Stimulated activated CD4-positive, alpha-beta T cell treated with anti-CD3 and anti-CD28 coated beads, TNF-alpha, amount 100 ng/mL, for 1 hour (primary cell): ENCODE results near the gene TRIP10.
"Not testable (repeated sequence)": the region's sequence is repeated elsewhere in the genome, so short reads cannot be mapped to it uniquely, and the experiment has no call there.

Experiments
- DNase-seq, 3 donors: peaks; one replicate each; pipeline ENCODE4 v3.0.0-alpha.2; 2020; ENCODE audit warnings: low read depth in 3 of 3, low spot score in 1 of 3

TRIP10 gene, protein sequence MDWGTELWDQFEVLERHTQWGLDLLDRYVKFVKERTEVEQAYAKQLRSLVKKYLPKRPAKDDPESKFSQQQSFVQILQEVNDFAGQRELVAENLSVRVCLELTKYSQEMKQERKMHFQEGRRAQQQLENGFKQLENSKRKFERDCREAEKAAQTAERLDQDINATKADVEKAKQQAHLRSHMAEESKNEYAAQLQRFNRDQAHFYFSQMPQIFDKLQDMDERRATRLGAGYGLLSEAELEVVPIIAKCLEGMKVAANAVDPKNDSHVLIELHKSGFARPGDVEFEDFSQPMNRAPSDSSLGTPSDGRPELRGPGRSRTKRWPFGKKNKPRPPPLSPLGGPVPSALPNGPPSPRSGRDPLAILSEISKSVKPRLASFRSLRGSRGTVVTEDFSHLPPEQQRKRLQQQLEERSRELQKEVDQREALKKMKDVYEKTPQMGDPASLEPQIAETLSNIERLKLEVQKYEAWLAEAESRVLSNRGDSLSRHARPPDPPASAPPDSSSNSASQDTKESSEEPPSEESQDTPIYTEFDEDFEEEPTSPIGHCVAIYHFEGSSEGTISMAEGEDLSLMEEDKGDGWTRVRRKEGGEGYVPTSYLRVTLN

DNA sequence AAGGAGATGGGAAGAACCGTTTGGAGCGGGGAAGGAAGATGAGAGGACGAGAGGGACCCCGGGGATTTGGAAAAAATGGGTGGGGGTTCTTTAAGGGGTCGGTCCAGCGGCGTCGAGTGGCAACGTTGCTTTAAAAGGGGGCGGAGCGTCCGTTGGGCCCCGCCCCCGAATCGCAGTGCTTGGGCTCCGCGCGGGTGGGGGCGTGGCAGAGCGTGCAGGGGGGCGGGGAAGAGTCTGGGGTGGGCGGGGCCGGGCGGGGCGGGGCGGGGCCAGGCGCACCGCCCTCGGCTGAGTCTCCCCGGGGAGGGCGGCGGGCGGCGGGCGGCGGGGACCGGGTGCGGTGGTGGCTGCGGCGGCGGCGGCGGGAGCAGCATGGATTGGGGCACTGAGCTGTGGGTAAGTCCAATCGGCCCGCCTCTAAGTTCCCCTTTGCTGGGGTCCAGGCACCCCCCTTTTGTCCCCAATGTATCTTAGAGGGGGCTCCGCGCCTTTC is at the start of gene TRIP10:
TRIP10 (plus strand) TSS at position 291 of the 493 bp plus-strand sequence; CDS start at position 373, 82 bp downstream.
- peak; percentile 56 to 78 (median 77) for DNase-seq

DNA sequence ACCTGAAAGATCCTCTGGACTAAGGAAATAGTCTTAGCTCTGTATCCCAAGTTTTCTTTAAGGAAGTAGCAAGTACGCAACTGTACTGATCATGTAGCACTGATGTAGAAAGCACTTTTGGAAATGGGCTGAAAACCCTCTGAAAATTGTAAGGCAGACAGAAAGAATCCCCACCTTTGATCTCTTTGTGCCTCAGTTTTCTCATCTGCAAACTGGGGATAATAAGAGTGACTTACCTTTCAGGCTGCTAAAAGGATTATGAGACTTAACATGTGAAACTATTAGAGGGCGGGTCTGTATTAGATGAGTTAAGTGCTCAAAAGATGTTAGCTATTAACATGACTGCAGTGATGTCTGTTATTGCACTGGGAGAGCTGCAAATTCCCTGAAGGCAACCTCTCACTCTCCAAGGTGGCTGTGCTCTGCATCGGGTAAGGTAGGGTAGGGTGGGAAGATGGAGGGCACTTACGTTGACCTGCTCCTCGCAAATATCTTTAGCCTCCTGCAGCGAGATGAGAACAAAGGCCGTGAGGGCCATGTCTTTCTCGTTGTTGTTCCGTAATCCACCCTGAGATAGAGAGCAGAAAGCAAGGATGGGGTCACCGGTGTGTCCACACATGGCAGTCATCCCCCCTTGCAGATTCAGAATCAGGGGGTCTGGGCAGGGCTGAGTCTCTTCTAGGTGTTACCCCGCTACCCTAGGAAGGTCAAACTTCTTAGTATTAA is 49.2 kb upstream of the TRIP10 start:
- no peak for DNase-seq

DNA sequence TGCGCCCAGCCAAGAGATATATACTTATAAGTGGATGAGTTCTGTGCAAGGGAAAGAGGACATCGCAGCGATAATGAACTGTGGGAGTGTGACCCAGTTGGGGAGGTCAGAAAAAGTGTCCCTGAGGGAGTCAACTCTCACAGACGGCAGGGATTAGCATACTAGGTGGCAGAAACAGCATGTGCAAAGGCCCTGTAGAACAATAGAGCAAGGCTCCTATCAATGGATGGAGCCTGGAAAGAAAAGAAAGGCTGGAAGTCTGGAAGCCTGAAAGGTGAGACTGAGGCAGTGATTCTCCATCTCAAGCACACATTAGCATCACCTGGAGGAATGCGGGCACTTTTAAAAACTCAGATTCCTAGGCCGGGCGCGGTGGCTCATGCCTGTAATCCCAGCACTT is 48.1 kb upstream of the TRIP10 start:
- no peak for DNase-seq

DNA sequence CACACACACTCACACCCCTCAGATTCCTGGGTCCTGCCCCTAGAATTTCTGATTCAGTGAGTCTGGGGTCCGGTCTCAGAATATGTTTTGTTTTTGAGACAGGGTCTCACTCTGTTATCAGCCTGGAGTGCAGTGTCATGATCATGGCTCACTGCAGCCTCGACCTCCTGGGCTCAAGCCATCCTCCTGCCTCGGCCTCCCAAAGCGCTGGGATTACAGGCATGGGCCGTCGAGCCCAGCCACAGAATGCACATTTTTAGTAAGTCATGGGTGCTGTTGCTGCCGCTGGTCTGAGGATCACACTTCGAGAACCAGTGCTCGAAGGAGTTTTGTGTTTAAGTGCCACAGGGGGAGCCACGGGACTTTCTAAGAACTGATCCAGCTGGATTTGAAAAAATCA is 47.5 kb upstream of the TRIP10 start:
- DNase-seq = no peak

DNA sequence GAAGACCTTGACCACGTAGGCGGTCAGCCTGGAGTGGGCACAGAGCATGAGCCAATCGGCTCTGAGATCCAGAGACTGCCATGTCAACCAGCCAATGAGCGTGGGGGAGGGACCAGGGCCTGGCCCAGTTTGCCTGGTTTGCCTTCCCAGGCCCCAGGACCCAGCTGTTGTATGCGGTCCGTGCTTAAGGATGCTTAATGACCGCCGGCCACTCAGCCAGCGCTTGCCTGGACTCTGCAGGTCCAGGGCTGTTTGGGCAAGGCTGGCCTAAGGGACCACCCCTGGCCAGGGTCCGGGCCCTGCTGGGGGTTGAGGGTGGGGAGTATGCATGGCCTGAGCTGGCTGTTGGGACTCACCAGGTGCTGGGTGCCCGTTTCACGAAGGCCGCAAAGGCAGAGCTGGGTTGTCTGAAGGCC is 46.4 kb upstream of the TRIP10 start:
- no peak for DNase-seq

DNA sequence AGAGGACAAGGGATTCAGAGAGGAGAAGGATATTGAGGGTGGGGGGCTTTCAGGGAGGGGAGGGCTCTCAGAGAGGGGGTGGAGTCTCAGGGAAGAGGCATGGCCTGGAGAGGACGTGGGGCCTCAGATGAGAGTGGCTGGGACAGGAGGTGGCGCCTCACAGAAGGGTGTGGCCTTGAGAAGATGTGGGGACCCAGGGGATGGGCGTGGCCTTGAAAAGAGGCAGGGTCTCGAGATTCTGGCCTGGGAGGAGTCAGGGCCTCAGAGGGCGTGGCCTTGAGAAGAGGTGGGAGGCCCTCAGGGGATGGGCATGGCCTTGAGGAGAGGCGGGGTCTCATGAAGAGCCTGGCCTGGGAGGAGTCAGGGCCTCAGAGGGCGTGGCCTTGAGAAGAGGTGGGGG is 45.8 kb upstream of the TRIP10 start:
- DNase-seq = no peak

DNA sequence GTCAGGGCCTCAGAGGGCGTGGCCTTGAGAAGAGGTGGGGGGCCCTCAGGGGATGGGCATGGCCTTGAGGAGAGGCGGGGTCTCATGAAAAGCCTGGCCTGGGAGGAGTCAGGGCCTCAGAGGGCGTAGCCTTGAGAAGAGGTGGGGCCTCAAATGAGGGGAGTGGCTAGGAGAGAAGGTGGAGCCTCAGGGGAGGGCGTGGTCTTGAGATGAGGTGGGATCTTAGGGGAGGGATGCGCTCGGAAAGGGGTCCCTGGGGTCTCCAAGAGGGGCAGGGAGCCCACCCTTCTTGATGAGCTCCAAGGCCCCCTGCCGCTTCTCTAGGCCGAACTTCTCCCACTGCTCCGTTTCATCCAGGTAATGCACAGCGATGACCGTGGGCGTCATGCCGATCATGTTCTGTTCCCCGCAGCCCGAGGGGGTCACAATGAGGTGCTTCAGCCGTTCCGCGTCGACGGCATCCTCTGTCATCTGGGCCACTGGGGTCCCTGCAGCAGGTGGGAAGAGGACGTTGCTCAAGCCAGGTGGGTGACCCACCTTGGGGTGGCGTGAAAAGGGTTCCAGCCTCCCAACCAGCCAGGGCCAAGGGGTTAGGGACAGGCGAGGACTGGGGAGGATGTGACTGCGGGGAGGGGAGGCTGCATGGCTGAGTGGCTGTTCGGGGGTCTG is 45.2 kb upstream of the TRIP10 start:
- no peak for DNase-seq

DNA sequence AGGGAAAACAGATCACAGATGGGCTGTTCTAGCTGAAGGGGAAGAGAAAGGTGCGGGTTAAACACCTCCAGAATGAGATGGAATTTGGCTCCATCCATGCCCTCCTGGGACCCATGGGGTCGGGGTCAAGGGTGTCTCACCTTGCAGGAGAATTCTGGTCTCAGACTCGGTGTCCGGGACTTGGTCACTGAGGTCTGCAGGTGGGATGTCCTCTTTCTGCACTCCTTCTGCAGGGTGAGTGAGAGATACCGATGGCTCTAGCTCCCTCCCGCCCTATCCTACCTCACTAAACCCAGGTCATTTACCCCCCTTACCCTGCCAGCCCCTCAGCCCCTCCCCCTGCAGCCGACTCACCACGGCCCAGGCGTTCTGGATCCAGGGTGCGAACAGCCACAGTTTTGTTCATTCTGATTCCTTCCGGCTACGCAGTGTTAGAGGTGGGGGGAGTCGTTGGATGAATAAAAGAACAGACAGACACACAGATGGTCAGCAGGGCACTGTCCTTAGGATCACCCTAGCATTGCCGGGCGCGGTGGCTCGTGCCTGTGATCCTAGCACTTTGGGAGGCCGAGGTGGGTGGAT is 43.1 kb upstream of the TRIP10 start:
- DNase-seq = no peak

DNA sequence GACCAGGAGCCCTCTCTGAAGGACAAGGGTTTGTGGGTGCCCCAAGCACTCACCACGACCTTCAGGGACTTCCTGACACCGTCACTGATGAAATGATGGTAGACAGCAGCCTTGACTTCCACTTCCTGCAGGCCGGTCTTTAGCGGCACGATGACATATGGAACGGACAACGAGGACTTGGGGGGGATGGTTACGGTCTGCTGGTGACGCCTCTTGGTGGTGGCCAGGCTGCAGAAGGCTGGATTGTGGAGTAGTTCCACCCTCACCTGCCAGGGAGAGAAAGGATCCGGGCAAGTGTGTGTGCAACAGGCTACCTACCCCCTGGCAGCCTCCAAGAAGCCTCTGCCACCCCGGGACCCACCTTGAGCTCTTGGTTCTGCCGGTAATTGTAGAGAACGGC is 42.2 kb upstream of the TRIP10 start:
- DNase-seq = no peak

DNA sequence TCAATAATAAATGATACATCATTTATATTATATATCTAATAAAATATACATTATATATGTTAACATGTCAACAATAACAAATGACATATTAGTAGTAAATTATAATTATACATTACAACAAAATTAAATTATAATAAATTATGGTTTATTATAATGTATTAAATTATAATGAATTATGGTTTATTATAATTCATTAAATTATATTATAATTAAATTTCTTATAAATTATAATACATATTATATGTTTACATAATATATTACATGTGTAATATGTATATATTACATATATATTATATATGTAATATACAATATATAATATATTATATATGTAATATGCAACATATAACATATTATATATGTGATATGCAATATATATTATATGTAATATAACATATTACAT is 39.5 kb upstream of the TRIP10 start:
- DNase-seq = no peak

DNA sequence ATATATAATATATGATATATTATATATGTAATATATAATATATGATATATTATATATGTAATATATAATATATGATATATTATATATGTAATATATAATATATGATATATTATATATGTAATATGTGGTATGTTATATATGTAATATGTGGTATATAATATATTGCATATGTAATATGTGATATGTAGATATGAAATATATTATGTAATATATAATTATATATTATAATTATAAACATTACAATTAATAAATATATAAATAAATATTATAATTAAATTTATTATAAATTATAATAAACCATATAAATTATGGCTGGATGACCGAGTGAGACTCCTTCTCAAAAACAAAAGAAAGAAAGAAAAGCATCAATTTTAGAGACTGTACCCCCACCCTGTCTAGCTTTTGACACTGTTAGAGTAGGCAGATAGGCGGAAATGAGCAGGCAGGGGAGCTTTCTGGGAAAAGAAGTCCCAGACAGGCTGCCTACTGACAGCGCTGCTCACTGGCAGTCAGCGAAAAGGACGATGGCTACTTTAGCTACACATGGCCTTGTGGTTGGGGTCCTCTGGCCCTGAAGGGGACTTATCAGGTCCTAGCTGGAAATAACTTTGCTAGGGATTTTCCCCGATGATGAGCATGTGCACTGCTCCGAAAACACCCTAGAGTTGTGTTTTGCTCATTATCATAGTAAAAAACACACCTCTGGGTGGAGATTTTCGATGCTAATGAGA is 38.7 kb upstream of the TRIP10 start:
- DNase-seq = no peak

DNA sequence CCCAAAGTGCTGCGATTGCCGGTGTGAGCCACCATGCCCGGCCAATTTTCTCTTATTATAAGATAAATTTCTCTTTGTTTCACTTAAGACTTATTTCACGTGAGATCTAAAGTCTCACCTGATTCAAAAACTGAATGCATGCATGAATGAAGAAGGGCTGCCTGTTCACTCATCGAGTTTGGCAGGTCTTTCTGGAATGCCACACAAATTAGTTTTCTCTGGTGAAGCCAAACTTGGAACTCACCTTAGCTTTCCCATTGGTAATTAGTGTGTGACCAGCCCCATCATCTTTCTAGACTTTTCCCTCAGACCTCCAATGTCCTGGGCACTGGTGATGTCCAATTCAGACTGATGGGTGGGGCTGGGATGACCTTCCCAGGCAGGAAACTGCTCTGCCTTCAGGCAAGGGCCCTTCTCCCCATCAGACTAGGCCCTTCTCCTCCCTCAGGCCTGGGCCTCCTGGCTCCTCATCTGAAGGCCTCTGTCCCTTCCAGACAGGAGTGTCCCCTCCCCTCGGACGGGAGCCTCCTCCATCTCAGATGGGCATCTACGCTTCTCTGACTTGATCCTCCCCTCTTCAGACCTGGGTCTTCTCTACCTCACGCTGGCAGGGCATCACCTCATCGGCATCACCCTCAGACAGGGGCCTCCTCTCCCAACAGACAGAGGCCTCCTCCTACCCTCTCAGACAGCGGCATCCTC is 33.4 kb upstream of the TRIP10 start:
- no peak for DNase-seq

DNA sequence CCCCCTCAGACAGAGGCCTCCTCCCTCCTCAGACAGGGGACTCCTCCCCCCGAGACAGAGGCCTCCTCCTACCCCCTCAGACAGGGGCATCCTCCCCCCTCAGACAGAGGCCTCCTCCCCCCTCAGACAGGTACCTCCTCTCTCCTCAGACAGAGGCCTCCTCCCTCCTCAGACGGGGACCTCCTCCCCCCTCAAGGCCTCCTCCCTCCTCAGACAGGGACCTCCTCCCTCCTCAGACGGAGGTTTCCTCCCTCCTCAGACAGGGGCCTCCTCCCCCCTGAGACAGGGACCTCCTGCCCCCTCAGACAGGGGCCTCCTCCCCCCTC is 32.9 kb upstream of the TRIP10 start:
- no peak for DNase-seq

DNA sequence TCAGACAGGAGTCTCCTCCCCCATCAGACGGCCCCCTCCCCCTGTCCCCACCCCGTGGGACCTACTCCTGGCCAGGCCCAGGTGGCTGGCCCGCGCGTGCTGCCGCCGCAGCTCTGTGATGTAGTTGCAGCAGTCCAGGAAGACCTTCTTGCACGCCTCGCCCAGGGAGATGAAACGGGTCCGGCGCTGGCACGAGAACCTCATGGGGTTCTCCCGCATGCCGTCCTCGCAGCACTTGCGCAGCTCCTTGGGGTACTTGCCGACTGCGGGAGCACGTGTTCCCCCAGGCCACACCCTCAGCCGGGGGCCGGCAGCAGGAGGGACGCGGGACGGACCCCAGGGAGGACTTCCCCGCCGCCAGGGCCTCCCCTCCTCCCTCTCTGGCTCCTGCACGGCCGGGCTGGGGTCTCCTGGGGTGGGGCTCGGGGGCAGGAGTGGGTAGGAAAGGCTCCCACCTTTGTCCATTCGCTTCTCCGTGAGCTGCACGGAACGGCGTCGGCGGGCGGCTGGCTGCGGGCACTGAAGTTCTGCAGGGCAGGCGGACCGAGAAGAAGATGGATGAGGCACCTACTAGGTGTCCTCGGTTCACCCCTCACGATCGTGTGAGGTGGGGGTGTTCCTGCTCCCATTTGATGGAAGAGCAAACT is 32.3 kb upstream of the TRIP10 start:
- DNase-seq = no peak

DNA sequence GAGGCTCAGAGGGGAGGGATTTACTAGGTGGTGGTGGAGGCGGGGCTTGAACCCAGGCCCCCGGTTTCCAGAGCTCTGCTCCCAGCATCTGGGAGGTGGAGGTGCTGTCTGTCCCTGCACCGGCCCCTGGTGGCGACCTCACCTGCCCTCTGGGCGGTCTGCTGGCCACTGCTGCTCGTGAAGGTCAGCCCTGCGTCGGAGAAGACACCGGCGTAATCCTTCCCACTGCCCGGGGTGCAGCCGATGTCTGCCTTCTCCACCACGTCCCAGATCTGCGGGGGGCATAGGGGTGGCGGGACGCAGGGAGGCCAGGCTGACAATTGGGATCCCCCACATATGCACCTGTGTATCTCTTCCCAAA is 31.8 kb upstream of the TRIP10 start:
- DNase-seq = no peak

DNA sequence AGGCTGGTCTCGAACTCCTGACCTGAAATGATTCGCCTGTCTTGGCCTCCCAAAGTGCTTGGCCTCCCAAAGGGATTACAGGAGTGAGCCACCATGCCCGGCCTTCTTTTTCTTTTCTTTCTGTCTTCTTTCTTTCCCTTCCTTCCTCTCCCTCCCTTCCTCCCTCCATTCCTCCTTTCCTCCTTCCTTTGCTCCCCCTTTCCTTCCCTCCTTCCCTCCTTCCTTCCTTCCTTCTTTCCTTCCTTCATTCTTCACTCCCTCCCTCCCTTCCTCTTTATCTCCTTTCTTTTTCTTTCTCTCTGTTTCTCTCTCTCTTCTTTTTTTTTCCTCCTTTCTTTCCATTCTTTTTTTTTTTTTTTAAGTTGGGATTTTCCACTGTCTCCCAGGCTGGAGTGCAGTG is 31.1 kb upstream of the TRIP10 start:
- DNase-seq = no peak

DNA sequence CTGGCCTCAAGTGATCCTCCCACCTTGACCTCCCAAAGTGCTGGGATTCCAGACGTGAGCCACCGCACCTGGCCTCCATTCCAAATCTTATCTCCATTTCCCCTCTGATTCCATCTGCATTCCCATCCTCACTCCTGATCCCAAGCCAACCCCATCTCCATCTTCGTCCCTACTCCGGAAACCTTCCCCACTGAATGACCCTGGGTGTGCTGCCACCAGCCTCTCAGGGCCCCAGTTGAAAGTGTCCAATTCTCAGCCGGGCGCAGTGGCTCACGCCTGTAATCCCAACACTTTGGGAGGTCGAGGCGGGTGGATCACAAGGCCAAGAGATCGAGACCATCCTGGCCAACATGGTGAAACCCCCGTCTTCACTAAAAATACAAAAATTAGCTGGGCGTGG is 30.6 kb upstream of the TRIP10 start:
- not testable (repeated sequence) for DNase-seq

DNA sequence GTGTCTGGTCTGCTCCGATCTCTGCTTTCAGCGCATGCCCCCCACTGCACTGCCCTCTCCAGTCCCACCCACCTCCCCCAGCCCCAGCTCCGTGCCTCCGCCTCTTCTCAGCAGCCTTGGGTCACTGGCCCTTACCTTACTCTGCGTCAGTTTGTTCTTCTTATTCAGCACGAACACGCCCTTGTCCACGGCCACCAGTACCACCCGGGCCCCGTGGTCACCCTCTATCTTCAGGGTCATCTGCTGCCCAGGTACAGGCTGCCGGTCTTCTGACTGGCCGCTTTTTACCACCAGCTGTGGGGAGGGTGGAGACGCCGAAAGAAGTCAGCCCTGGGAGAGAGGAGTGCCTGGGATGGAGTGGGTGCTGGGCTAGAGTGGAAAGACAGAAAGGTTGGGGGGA is 29.9 kb upstream of the TRIP10 start:
- DNase-seq = no peak

DNA sequence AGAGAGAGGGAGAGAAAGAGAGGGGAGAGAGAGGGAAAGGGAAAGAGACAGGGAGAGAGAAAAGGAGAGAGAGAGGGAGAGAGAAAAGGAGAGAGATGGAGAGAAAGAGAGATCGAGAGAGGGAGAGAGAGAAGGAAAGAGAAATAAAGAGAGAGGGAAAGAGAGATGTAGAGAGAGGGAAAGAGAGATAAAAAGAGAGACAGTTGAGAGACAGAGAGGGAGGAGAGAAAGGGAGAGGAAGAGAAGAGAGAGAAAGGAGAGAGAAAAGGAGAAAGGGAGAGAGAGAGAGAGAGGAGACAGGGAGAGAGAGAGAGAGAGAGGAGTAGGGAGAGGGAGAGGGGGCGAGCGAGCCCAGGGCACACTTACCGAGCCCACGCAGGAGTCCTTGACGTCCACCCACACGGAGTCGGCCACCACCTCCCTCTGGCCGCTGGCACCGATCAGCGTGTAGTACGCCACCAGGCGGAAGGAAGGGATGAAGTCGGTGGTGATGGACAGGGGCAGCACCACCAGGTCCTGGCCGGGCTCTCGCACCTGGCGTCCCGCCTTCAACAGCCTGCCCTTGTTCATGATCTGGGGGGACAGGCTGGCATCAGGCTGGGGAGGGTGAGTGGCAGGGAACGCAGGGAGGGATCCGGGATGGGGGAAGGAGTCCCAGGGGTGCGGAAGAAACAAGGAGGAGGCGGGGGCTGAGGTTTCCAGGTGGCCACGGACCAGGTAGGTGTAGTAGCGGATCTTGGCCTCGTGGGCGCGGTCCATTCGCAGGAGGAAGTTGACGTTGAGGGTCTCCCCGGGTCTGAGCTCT is 29.0 kb upstream of the TRIP10 start:
- no peak for DNase-seq
